Pons (tissue), 1 donor: ENCODE measurements around the gene KCNJ10.

Experiments
- DNase-seq: peaks from one replicate; pipeline ENCODE4 v3.0.0-alpha.2; 2016; ENCODE audit warnings: low spot score

Gene KCNJ10

GRCh38 chr1:160061369-160062229, 8.4 kb downstream of the KCNJ10 start:
- peak; percentile 74 for DNase-seq

- DNase-seq = peak; percentile 53
Observed at GRCh38 chr1:160058087-160058486, 11.9 kb downstream of the KCNJ10 start.

GRCh38 chr1:160056648-160057169, 13.3 kb downstream of the KCNJ10 start:
- DNase-seq = peak; percentile 39

- peak; percentile 82 for DNase-seq
Observed at GRCh38 chr1:160053548-160054365, 16.2 kb downstream of the KCNJ10 start.

DNA sequence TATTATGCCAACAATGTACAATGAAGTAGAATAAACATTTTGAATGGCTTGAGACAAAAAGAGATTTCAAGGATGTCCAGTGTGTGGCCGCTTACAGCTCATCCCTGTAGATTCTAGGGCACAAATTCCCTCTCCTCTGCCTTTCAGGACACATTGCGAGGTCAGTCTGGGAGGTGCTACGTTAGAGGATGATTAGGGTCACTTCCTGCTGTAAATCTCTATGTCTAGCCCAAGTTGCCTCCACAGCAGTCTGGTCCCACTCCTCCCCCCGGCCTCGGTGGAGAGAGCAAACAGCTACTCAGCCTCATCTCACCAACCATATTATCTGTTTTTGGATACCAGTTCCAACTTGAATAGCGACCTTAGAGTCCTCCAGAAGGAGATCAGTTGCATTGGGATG, 17.0 kb downstream of the KCNJ10 start:
- peak; percentile 13 for DNase-seq

DNA sequence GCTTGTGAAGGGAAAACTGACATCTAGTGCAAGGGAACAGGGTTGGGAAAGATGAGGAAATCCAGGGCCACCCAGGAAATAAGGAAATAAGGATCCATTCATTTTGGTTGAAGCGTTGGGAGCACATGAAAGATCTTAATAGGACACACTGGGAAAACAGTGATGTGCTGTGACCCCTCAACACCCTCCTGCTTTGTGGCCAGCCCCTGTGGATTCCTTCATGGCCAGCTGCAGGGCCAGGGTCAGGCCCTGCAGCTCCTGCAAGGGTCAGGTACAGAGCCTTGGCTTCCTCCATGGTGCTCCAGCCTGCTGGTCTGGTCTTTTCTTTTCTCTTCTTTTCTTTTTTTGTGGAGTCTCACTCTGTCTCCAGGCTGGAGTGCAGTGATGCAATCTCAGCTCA, 19.3 kb downstream of the KCNJ10 start:
- DNase-seq = no peak

DNA sequence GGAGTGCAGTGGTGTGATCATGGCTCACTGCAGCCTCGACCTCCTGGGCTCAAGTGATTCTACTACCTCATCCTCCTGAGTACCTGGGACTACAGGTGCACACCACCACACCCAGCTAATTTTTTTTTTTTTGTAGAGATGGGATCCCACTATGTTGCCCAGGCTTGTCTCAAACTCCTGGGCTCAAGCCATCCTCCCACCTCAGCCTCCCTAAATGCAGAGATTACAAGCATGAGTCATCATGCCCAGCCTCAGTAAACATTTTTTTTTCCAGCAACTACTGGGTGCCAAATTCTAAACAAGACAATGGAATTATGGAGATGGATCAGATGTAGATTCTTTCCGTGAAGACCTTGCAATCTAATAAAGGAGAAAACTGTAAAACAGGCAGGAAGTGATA, 19.8 kb downstream of the KCNJ10 start:
- DNase-seq = peak; percentile 15

- DNase-seq = no peak
Observed at GRCh38 chr1:160049101-160049500, 20.9 kb downstream of the KCNJ10 start.

DNA sequence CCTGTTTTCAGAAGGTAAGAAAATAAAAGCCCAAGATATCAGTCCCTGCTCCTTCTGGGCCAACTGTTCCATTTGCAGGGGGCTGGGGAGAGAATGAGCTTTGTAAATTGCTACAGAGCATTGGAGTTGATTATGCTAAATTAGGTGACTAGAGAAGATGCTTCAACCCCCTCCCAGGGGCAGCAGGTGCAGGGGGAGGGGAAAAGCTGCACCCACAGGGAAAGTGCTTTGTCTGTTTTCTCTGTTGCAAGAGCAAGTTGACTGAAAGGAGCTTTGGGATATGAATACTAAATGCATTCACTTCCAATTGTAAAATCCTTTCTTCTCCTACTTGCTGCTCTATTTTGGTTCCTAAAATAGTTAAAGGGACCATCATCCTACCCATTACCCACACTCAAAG, 21.6 kb downstream of the KCNJ10 start:
- DNase-seq = peak; percentile 35

GRCh38 chr1:160047111-160047991, 22.6 kb downstream of the KCNJ10 start:
- peak; percentile 39 for DNase-seq

DNA sequence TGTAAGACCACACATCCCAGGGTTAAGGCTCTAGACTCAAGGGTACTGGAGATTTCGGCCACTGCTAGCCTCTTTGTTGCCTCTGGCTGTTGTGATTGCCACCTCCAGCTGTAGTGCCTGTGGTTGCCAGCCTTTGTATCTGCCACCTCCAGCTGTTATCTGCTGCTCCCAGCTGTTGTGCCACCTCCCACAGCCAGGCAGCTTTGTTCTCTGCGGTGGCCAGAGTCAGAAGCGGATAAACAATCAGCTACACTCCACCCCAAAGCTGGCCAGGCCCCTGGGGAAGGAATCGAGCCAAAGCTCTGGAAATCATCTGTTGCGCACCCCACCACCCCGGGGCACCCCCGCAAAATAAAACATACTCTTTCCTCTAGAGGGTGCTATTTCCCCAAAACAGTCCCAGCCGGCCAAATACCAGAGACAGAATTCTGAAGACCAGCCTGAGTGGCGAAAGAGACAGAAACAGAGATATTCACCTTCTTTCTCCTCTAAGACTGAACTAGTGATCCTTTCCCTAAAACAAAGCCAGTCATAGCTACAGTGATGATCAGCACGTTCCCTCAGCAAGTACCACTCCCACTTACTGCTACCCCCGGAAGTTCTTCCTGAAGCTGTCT, 23.4 kb downstream of the KCNJ10 start:
- peak; percentile 97 for DNase-seq

- peak; percentile 70 for DNase-seq
Observed at GRCh38 chr1:160045653-160046052, 24.3 kb downstream of the KCNJ10 start.

- DNase-seq = no peak
Observed at GRCh38 chr1:160043543-160043942, 26.4 kb downstream of the KCNJ10 start.

GRCh38 chr1:160040476-160040875, 29.5 kb downstream of the KCNJ10 start:
- DNase-seq = no peak

DNA sequence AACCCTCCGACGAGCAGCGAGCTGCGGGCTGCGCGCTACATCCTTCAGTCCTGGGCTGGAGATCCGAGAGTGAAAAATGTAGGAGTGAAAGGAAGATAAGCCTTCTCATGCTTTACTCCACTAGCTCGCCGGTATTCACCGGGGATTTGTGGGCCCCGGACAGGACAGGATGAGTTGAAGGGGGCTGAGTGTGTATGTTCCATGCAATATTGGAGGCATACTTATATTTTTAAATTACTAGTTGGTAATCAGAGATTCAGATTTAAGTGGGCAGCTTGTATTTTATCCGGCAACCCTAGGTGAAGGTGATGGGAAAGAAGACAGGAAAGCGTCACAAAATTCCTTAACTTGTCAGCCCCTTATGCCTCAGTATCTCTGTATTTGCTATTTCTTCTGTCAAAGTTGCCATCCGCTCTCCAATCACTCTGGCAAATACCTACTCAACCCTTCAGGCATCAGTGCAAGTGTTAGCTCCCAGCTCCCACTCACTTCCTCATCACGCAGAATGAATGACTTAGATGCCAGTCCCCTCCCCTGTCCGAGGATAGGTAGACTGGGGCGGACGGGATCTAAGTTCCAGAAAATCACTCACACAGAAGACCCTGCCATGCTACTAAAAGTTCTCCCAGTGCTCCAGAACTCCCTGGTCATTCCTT, 37.7 kb downstream of the KCNJ10 start:
- DNase-seq = peak; percentile 48

- peak; percentile 95 for DNase-seq
Observed at GRCh38 chr1:160031365-160032164, 38.4 kb downstream of the KCNJ10 start, which contains the start of gene PIGM. PIGM (minus strand) TSS chr1:160031990; CDS start chr1:160031739, 251 bp downstream.

GRCh38 chr1:160030657-160031364, 39.1 kb downstream of the KCNJ10 start:
- peak; percentile 20 for DNase-seq

GRCh38 chr1:160028426-160028825, 41.5 kb downstream of the KCNJ10 start:
- peak; percentile 49 for DNase-seq

DNA sequence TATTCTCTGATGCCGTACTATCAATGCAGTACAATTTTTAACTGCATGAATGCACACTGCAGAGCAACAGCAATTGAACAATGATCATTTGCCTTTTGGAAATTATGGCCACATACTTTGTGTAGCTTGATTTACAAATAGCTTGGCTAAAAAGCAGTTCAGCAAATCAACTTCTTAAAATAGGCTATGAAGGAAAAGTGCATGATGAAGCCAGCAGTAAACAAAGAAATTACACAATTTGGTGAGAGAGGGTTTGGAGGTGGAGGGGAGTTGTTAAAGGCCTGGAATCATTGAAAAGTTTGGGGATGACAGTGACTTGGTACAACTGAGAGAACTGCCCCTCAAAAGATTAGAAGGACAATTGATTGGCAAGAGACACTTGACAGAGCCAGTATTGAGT, 44.6 kb downstream of the KCNJ10 start:
- no peak for DNase-seq
